ENCODE data around the gene RABL3.
"Not testable (repeated sequence)": the region's sequence is repeated elsewhere in the genome, so short reads cannot be mapped to it uniquely, and the experiment has no call there.

Gene RABL3, protein sequence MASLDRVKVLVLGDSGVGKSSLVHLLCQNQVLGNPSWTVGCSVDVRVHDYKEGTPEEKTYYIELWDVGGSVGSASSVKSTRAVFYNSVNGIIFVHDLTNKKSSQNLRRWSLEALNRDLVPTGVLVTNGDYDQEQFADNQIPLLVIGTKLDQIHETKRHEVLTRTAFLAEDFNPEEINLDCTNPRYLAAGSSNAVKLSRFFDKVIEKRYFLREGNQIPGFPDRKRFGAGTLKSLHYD

DNA sequence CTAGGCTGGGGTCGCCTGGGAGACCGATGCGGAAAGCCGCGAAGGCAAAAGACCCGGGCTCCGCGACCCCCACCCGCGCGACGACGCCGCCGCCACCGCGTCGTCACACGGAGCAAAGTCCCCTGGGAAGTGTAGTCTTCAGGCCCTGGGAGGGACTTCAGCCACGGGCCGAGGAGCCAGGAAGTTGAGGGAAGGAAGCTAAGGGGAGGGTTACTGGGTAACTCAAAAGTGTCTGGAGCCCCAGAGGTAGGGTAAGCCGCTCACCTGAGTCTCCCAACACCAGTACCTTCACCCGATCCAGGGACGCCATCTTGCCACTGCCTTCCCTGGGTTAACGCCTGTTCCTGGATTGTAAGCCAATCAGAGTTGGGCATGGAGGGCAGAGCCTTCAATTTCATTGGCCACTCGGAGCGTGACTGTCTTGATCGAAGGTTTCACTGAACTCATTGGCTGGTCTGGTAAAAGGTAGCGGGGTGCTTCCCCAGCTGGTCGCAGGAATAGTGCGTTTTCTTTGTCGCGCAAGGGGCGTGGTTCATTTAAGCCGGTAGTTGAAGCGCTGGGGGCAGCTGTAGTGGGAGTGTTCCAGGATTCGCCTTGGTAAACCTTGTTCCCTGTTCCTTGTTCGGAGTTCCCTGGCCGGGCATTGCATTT, at the start of gene RABL3, which contains the start of gene GTF2E1:
Gene RABL3, minus strand, starts transcription at position 319 of the 651 bp plus-strand sequence. Its CDS starts 9 bp downstream, at position 310.
Gene GTF2E1, plus strand, starts transcription at position 547 of the 651 bp plus-strand sequence. CDS start 7,809 bp downstream, outside the sequence.
- DNase-seq, result peak; percentile 99

DNA sequence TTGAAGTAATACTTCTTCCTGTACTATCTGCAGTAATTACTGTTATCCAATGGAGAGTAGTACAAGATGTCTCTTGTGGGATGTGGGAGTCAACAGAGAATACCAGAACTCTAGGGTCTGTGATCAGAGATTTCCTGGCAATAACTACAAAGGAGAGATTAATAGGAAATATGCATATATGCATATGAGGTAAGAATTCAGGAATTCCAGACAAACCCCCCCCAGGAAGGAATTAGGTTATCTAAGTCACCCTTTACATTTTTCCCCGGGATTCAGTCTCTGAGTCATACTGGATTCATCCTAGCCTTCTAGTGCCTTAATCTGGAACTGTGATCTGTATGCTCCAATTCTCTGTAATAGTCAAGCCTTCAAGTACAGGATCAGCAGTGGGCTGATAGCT, 49.6 kb upstream of the RABL3 start:
- DNase-seq, result no peak

DNA sequence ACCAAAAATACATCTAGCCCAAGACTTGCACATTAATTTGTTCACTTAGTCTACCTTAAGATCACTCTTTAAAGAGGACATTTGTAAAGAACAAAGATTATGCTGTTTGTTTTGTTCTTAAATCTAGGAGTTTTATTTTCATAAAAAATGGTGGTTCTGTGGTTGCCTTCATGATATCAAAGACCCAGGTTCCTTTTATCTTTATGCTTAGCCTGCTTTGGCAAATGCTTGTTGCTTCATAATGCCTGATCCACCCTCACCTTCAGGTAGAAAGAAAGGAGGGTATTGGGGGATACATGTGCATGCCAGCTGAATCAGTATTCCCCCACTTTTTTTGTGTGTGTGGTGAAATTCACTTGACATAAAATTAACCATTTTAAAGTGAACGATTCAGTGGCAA, 48.7 kb upstream of the RABL3 start:
- DNase-seq, result no peak

DNA sequence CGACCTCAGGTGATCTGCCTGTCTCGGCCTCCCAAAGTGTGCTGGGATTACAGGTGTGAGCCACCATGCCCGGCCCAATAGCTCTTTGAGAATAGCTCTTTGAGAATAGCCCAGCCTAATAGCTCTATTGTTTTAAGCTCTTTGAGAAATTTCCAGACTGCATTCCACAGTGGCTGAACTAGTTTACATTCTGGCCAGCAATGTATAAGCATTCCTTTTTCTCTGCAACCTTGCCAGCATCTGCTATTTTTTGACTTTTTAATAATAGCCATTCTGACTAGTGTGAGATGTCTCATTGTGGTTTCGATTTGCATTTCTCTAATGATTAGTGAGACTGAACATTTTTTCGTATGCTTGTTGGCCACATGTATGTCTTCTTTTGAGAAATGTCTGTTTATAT, 43.5 kb upstream of the RABL3 start:
- DNase-seq, result not testable (repeated sequence)

DNA sequence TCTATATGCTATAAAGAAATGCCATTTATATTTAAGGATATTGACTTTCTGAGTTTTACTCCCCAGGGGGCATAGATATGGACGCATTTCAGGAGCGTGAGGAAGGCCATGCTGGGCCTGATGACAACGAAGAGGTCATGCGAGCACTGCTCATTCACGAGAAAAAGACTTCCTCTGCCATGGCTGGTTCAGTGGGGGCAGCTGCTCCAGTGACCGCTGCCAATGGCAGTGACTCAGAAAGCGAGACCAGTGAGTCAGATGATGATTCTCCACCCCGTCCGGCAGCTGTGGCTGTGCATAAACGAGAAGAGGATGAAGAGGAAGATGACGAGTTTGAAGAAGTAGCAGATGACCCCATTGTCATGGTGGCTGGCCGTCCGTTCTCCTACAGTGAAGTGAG, 38.7 kb upstream of the RABL3 start:
- no peak for DNase-seq

DNA sequence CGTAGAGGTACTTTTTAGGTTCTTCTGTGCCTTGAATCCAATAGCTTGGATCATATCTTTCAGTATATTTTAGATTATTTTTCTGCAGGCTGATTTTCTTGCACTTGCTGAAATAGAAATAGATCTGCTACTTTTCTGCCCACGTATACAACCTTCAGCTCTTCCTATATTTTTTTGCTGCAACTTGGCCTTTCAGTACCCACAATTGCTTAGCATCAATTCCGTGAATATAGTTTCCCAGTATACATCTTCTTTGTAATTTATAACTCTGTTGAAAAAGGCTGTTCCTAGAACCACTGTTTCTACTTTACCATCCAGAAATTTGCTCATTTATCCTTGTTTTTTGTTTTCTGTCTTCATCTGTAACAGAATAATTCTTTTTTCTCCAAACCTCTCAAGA, 36.5 kb upstream of the RABL3 start:
- DNase-seq, result no peak

DNA sequence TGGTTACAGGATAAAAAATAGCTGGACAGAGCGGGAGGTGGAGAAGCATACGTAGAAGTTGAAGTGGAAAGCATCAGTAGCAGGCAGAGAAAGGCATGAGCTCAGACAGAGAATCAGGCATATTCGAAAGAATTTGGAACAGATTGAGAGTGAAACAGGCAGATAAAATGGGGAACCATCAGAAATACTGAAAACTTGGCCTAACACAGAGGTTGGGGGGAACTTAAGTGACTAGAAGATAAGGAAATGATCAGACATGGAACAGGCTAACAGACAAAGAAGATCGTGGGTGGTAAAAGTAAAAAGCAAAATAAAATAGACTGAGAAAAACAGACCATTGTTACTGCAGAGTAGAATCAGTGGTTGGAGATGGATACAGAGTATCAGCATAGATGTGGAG, 33.1 kb upstream of the RABL3 start:
- no peak for DNase-seq

DNA sequence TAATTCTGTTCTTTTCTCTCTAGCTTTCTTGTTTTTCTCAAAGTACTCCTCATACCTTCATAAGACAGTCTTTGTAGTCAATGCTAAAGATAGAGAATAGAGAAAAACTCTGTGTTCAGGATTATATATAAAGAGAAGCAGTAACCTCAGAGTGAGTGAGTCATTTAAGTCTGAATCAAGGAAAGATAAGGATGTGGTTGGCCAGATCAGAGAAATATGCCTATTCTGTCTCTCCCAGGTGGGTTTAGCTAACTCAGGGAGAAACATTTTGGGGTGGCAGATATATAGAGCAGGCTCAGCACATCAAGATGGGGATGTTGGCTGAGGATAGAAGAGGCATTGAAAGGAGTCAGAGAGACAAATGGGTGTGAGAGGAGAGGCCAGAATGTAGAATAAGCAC, 31.6 kb upstream of the RABL3 start:
- DNase-seq, result no peak

DNA sequence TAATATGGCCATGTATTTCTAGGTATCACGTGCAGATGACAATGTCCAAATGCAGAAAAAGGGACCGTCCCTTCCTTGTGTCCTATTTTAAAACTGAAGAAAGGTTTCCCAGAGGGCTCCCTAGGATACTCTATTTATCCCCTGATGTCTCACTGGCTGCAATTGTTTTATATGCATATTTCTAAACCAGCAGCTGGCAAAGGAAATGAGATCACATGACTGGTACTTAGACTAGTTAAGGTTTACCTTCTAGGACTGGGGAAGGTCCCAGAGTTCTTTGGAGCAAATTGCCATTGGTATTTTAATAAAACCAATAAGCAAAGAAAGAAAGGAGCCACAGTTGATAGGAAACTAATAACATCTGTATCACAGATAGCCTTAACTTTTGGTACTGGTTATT, 29.8 kb upstream of the RABL3 start:
- DNase-seq, result no peak

DNA sequence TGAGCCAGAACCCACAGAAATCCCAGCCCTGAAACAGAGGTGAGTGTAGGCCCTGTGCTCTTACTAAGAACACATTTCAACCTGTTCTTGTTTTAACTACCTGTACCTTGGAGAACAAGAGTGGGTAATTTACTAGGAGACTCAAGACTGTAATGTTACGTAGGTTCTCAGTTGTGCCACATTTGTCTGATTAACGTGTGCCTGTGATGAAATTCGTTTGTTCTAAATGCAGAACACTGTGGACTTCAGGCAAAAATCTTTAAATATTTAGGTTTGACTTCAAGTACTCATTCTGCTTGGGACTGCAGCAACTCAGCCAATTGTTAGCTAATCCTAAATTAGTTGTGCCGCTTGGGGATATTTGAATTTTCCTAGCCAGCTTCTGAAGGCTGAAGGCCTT, 28.6 kb upstream of the RABL3 start:
- no peak for DNase-seq

DNA sequence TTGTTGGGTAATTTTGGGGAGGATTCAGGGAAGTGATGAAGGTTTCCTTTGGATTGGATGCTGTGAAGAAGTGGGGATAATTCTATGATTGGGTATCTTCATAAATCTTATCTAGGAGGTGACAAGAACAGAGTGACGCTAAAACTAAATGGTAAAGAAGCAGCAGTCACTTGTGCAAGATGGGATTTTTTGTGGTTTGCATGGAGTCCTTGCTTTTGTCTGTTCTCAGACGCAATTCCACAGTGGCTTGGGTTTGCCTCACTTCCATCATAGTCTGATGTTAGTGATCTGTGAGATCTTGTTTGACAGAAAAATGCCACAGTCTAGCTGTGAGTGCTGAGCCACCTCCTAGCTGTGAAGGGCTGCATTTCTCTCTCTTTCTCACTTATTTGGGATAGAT, 27.1 kb upstream of the RABL3 start:
- DNase-seq, result no peak

DNA sequence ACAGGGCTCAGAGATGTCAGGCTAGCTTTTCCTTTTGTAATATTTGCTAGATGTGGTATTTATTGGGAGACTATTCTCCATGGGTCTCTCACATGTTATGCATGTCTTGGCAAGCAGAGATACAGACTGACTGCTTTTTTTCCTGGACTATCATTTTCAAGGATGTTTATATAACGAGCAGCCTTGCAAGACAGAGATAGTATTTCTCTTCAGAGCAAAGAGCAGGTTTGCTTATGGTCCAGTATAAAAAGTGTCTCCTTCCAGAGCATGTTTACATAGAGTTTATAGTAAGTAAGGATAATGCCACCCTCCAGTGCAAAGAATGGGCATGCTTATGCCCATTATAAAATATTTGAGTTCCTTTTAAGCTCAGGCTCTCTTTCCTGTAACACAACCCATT, 24.8 kb upstream of the RABL3 start:
- no peak for DNase-seq

DNA sequence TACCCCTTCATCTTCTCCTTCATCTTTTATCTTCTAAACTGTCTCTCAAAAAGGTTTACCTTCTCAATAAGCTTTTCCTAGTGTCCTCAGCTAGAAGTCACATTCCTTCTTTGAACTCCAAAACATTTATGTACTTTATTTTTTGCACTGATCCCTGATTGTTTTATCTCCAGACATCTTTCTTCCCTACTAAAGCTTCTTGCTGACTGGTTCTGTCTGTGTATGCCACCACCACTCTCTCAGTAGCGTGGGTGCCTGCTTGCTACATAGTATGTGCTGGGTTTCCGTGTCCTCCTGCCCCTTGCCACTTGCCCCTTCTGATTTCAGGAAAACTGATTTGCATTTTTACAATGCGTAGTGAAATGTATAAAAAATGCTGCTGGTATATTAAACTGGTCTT, 24.3 kb upstream of the RABL3 start:
- DNase-seq, result no peak

DNA sequence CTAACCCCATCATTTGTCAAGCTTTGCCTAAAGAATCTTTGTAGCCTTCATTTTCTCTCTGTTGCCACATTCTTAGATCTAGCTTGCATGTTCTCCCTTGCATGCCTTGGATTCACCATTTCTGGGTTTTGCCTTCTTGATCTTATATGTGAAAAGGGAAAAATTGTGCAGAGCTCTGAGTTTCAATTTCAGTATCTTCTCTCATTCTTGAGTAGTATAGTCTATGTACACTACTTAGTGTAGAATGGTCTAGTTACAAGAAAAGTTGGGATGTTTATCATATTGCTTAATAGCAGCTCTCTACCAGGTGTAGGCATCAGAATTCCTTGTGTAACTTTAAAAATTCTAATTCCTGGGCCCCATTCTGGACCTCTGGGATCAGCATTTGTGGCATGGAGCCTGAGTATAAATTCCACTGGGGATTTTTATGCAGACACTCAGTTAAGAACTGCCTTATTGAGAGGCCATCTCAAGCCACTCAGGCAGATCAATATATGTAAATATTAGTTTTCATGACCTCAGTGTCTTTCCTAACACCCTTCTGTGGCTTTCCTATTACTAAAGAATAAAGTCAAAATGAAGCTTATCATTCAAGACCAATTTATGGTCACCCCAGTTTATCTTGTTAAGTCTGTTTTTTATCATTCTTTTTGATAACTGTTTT, 23.6 kb upstream of the RABL3 start:
- no peak for DNase-seq

DNA sequence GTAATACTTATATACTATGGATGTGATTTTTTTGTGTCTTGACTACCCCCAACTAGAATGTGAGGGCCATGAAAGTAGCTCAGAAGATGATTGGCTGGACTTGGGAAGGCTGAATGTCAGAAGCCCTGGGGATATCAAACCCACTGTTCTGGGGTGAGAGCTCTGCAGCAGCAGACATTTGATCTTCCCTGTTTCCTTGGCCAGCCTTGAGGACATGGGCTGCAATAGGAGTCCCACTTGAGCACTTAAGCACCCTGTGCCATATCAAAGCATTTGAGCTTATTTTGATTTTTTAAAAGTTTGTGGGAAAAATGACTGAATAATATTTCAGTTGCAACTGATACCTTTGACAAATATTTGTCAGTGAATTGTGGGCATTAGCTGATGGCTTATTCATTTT, 21.9 kb upstream of the RABL3 start:
- no peak for DNase-seq

DNA sequence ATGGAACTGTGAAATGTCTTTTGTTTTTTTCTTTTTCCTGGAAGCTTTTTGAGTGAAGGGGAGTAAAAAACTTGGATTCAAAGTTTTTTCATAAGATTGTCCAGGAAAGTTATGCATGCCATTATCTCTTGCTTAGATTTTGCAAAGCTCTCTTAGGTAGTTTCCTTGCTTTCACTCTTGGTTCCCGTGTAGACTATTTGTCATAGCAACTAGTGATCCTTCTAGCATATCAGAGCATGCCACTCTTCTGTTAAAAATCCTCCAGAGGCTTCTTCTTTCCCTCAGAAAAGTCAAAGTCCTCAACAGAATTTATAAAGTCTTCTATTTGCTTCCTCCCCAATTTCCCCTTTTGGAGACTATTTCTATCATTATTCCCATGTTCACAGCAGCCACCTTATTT, 21.3 kb upstream of the RABL3 start:
- DNase-seq, result no peak

DNA sequence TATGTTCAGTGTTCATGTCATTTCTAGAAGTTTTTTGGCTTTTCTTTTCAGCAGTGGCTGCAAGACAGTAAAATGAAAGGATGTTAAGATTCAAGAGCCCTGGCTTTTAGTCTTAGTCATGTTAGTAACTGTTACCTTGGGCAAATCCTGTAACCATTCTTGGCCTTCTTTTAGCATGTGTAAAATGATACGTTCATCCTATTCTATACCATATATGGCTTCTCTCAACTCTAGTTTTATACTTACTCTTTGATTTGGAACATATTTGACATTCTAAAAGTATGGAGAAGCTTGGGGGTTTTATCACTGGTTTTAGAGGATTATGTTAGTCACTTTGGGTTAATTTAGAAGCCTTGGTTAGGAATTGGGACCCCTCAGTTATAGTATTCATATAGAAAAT, 20.3 kb upstream of the RABL3 start:
- DNase-seq, result no peak

DNA sequence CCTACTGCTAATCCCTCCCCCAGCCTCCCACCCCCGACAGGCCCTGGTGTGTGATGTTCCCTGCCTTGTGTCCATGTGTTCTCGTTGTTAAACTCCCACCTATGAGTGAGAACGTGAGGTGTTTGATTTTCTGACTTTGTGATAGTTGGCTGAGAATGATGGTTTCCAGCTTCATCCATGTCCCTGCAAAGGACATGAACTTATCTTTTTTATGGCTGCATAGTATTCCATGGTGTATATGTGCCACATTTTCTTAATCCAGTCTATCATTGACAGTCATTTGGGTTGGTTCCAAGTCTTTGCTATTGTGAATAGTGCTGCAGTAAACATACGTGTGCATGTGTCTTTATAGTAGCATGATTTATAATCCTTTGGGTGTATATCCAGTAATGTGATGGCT, 16.2 kb upstream of the RABL3 start:
- DNase-seq, result not testable (repeated sequence)

DNA sequence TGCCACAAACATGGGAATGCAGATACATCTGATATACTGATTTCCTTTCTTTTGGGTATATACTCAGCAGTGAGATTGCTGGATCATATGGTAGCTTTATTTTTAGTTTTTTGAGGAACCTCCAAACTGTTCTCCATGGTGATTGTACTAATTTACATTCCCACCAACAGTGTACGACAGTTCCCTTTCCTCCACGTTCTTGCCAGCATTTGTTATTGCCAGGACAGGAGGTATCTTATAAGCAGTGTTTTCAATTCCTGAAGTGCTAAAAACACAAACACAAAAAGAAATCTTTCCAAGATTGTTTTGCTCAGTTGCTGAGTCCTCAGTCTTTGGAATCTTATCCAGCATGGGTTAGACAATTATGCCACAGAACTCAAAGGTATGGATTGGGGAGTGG, 13.7 kb upstream of the RABL3 start:
- DNase-seq, result no peak

DNA sequence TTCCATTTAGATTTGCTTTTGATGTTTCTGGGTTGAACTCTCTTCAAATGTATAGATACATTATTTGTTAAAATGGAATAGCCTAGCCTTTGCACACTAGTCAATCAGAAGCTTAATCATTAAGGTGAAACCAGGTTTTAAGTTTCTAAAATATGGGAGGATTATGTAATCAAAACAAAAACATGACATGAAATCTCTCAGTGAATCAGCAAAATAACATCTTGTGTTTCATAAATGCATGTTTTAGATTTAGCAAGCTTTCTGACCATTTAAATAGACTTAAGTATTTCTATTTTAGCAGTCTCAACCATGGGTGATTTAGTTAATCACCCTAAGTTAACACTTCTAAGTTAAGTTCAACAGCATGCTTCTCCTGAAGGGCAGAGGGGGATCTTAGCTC, 11.5 kb upstream of the RABL3 start:
- no peak for DNase-seq

DNA sequence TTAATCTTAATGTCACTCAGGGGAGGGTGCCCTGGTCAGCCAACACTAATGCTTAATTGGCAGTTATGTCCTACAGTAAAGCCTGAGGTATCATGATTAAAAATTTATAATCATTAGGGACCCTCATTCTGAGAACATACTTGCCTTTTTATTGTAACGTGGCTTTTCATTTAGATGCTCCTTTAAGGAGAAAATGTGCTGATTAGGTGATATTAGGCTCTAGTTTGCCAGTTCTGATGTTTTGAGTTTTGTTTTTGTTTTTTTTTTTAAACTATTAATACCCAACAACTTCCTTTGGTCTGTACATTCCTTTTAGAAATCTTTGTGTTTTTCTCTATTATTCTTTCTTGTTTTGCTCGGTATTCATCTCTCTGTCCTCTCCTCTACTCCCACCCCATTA, 10.5 kb upstream of the RABL3 start:
- no peak for DNase-seq

DNA sequence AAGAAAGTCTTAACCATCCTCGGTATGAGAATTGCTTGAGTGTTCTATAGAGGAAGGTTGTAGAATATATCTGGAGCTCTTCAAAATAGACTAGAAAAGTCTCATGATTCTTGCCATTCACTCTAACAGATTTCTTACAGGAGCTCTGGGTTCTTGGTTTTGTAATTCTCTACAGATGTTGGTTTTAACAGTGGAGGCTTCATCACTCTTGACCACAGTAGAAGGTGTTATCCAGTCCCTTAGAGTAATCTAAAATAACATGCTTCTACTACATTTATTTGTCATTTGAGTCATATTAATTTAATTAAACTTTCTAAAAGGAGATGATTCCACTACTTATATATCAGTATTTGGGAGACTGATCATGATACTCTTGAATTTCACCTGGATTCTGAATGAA, 9.9 kb upstream of the RABL3 start:
- DNase-seq, result no peak

DNA sequence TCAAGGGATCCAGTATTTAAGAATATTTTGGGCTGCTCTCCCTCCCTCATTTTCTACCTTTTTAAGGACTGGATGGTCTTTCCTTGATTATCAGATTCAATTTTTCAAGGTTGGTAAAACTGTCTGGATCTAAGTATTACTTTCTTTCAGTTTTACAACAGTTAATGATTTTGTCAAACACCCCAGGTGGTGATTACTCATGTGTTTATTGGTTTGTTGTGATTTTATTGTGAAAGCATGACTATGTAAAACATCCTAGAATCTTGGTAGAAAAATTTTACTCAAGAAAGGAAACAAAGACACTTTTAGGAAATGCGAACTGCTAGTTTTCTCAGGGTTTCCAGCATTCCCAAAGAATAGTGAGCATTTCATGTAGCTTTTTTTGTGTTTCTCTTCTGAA, 7.5 kb upstream of the RABL3 start:
- DNase-seq, result no peak

DNA sequence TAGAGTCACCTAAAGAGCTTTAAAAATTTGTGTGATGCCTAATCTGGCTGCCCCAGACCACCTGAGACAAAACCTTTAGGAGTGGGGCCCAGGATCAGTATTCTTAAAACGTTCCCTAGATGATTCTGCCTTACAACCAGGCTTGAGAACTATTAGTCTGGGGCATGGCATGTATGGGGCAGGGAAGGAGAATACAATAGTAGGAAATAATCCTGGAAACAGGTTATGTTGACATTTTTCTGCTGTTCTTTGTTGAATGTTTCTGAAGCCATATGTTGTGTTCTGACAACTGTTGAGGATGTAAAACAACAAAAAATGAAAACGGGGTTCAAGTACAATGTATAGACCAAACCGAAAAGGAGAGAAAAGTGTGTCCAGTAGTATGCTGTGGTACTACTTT, 3.1 kb upstream of the RABL3 start:
- DNase-seq, result no peak

Data from NCI-H2081 treated with DMSO at 0.1 percent for 48 hours (cell line).